AG08395 (cell line): ENCODE data around the gene DDX31.

Experiments used
- DNase-seq: peaks from one replicate; pipeline ENCODE4 v3.0.0; 2012; ENCODE audit warnings: mixed read lengths, low spot score

The DDX31 gene

DNA sequence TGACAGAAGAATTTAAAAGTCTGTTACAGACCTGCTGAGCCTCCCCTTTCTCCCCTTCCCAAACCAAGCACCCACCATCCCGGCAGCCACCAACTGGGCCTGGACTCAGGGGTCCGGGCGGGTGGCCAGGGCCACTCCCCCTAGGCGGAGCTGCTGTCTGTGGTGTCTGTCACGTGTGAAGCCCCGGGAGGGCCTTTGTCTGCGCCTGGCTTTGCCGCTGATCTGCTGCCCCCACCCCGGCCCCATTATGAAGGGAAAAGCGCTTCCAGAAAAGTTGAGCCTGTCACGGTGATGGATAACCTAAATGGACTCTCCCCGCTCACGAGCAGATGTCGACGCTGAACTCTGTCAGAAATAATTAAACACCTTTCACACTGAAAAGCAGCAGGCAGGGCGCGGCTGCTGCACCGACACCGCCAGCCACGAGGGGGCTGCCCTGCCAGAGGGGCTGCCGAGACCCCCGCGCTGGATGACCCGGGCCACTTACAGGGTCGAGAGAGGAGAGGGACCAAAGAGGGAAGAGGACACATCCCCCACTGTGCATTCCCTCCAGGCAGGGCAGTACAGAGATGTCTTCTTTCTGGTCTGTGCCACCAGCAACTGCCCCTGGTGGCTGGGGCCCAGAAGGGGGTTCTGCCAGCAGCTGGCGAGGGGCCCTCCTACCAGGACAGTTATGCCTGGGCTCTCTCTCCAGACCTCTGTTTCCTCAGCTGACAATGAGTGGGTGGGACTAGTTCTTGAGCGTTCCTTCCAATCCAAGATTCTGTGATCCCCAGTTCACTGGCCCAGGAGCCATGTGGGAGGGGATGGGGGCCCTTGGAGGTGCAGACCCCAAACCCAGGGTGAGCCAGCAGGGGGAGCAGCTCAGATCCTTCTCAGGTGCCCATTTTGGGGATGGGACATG, 123.4 kb downstream of the DDX31 start:
- DNase-seq, result peak; percentile 34

DNA sequence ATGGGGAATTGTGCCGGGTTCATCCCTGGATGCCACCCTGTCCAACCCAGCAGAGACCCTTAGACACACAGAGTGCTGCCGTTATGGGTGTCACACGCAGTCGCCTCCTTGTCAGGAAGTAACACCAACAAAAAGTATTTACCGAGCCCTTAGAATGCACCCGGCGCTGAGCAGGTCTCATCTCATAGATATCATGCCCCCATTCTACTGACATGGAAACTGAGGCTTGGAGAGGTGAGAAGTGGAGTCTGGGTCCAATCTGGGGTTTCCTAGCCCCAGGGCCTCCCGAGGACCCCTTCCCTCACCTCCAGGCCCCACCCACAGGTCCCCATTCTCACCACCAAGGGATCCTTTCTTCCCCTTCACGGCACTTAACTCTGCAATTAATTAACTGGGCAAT, 124.2 kb downstream of the DDX31 start:
- DNase-seq, result no peak

DNA sequence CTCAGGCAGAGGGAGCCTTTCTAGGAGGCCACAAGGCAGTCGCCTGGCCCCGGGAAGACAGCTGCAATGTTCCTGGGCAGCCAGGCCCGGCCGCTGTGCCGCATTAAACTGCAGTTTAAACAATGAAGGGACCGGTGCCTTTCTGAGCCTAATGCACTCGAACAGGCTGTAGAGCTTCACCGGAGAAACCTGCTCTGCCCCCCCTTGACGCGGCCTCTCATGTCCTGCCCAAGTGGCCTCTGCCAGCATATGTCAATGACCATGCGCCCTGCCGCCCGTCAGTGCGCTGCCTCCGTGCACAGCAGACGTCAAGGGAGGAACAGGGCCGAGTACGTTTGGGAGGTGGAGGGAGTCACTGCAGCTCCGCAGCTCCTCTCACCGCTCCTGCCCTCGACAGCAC, 125.8 kb downstream of the DDX31 start:
- no peak for DNase-seq

DNA sequence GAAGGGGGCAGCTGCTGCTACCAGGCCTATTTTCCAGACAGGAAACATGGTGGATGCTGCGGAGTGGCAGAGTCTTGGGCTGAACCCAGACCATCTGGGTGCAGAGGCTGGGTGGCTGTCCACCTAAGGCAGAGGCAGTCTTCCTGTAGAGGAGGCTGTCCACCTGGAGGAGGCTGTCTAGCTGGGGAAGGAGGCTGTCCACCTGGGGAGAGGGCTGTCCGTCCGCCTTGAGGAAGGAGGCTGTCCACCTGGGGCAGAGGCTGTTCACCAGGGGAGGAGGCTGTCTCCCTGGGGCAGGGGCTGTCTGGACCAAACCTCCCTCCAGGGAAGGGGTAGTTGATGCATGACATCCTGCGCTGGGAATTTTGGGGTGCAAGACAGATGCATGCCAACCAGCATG, 126.5 kb downstream of the DDX31 start:
- no peak for DNase-seq
